Measurements from ENCODE around the gene SLCO4A1. TPM values are rescaled to one million over a fixed set of nuclear protein-coding genes. Genes with fewer than 3 reads are reported as not detected.

Gene SLCO4A1
- total and polyA plus RNA-seq, 2 donors (not counting 1 experiment from before 2014, with no cell fraction given): 2.1 to 79.5 TPM

GRCh38 chr20:62670156-62670555 is 27.9 kb downstream of the SLCO4A1 start:
- no peak for DNase-seq
- Histone ChIP-seq H3K27me3 (replicated peaks in 1 of 4; ENCODE audit: control extremely low read depth in 1 of 4, control insufficient read depth in 3 of 4, insufficient read depth in 4 of 4, low read length in 3 of 4) (no peaks in the 10 kb centered on the region), H3K36me3 (replicated peaks in 1 of 2; ENCODE audit: control extremely low read depth in 1 of 2, control insufficient read depth in 1 of 2, extremely low read depth in 1 of 2, insufficient read depth in 2 of 2, low read length in 1 of 2) (no peaks in the 10 kb centered on the region), H4K20me1 (ENCODE audit: control insufficient read depth, insufficient read depth, low read length, poor library complexity, severe bottlenecking) (no peaks in the 10 kb centered on the region), H3K27ac (ENCODE audit: low read length in 2 of 2) (no peak overlapping the region), H3K79me2 (ENCODE audit: control insufficient read depth, insufficient read depth, low read length) (no peaks in the 10 kb centered on the region), H3K4me1 (ENCODE audit: control insufficient read depth in 2 of 2, insufficient read depth in 2 of 2, low read length in 2 of 2) (no peaks in the 10 kb centered on the region), H2AFZ (ENCODE audit: insufficient read depth, low read depth, low read length, poor library complexity, severe bottlenecking) (no peak overlapping the region), H3K4me3 (ENCODE audit: control extremely low read depth in 1 of 5, extremely low read depth in 1 of 5, insufficient read depth in 1 of 5, low read depth in 2 of 5, low read length in 4 of 5) (no peak overlapping the region), H3K4me2 (replicated peaks; ENCODE audit: low read depth, low read length, poor library complexity, severe bottlenecking) (no peak overlapping the region), H3K9me3 (ENCODE audit: control extremely low read depth in 1 of 3, control insufficient read depth in 2 of 3, insufficient read depth in 1 of 3, low read length in 2 of 3) (no peaks in the 10 kb centered on the region), H3K9ac (ENCODE audit: low read length) (no peak overlapping the region)
- ATAC-seq (ENCODE audit: low read depth): no peak
- POLR2A ChIA-PET: no interaction called here
- intact Hi-C loops (cut with micrococcal nuclease): no loop called here
- H3K4me1 Mint-ChIP-seq: no peaks in the 10 kb centered on the region
- H3K27me3 Mint-ChIP-seq: no peaks in the 10 kb centered on the region
- CTCF ChIA-PET: interaction anchor here (1.3 to 1.5 kb wide), 2 partner anchors 19 to 138 kb away, joined by 6 to 7 read pairs; no protein-coding TSS in a partner anchor
- no peak overlapping the region for H3K4me3 Mint-ChIP-seq
- 98% methylated on average over 13 of the region's 14 CpGs for WGBS (ENCODE audit: insufficient coverage)
- H3K27ac Mint-ChIP-seq: no peak overlapping the region
- H3K9me3 Mint-ChIP-seq (ENCODE audit: insufficient read depth): no peaks in the 10 kb centered on the region
- TF ChIP-seq, protein P1, sequence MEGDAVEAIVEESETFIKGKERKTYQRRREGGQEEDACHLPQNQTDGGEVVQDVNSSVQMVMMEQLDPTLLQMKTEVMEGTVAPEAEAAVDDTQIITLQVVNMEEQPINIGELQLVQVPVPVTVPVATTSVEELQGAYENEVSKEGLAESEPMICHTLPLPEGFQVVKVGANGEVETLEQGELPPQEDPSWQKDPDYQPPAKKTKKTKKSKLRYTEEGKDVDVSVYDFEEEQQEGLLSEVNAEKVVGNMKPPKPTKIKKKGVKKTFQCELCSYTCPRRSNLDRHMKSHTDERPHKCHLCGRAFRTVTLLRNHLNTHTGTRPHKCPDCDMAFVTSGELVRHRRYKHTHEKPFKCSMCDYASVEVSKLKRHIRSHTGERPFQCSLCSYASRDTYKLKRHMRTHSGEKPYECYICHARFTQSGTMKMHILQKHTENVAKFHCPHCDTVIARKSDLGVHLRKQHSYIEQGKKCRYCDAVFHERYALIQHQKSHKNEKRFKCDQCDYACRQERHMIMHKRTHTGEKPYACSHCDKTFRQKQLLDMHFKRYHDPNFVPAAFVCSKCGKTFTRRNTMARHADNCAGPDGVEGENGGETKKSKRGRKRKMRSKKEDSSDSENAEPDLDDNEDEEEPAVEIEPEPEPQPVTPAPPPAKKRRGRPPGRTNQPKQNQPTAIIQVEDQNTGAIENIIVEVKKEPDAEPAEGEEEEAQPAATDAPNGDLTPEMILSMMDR (IDR thresholded peaks at IDR 0.05): no peak
- TF ChIP-seq EZH2 (IDR thresholded peaks at IDR 0.05; ENCODE audit: borderline replicate concordance, insufficient read depth, low read depth, low read length, poor library complexity, severe bottlenecking): no peak

- H3K4me3 Mint-ChIP-seq: no peak overlapping the region
- Histone ChIP-seq H3K27ac (ENCODE audit: low read length in 2 of 2) (no peak overlapping the region), H3K36me3 (replicated peaks in 1 of 2; ENCODE audit: control extremely low read depth in 1 of 2, control insufficient read depth in 1 of 2, extremely low read depth in 1 of 2, insufficient read depth in 2 of 2, low read length in 1 of 2) (no peaks in the 10 kb centered on the region), H3K4me1 (ENCODE audit: control insufficient read depth in 2 of 2, insufficient read depth in 2 of 2, low read length in 2 of 2) (no peaks in the 10 kb centered on the region), H4K20me1 (ENCODE audit: control insufficient read depth, insufficient read depth, low read length, poor library complexity, severe bottlenecking) (no peaks in the 10 kb centered on the region), H3K79me2 (ENCODE audit: control insufficient read depth, insufficient read depth, low read length) (no peaks in the 10 kb centered on the region), H3K4me3 (ENCODE audit: control extremely low read depth in 1 of 5, extremely low read depth in 1 of 5, insufficient read depth in 1 of 5, low read depth in 2 of 5, low read length in 4 of 5) (no peak overlapping the region), H3K27me3 (replicated peaks in 1 of 4; ENCODE audit: control extremely low read depth in 1 of 4, control insufficient read depth in 3 of 4, insufficient read depth in 4 of 4, low read length in 3 of 4) (no peaks in the 10 kb centered on the region), H3K4me2 (replicated peaks; ENCODE audit: low read depth, low read length, poor library complexity, severe bottlenecking) (no peak overlapping the region), H3K9me3 (ENCODE audit: control extremely low read depth in 1 of 3, control insufficient read depth in 2 of 3, insufficient read depth in 1 of 3, low read length in 2 of 3) (no peaks in the 10 kb centered on the region), H2AFZ (ENCODE audit: insufficient read depth, low read depth, low read length, poor library complexity, severe bottlenecking) (no peak overlapping the region), H3K9ac (ENCODE audit: low read length) (no peak overlapping the region)
- ATAC-seq (ENCODE audit: low read depth): no peak
- H3K9me3 Mint-ChIP-seq (ENCODE audit: insufficient read depth): no peaks in the 10 kb centered on the region
- intact Hi-C loops (cut with micrococcal nuclease): no loop called here
- CTCF ChIA-PET: no interaction called here
- WGBS (ENCODE audit: insufficient coverage): 91% methylated on average over 17 of the region's 17 CpGs
- H3K4me1 Mint-ChIP-seq: no peaks in the 10 kb centered on the region
- no peak for DNase-seq
- no peak overlapping the region for H3K27ac Mint-ChIP-seq
- H3K27me3 Mint-ChIP-seq: no peaks in the 10 kb centered on the region
- TF ChIP-seq, protein P1 (IDR thresholded peaks at IDR 0.05): no peak
- no peak for TF ChIP-seq EZH2 (IDR thresholded peaks at IDR 0.05; ENCODE audit: borderline replicate concordance, insufficient read depth, low read depth, low read length, poor library complexity, severe bottlenecking)
- POLR2A ChIA-PET: no interaction called here
These were observed 28.7 kb downstream of the SLCO4A1 start for GRCh38 chr20:62670998-62671397.

All from B cell (primary cell).